GM10266 (cell line): ENCODE data around the gene HABP4.

Experiments
- DNase-seq: peaks from one replicate; pipeline ENCODE4 v3.0.0; 2012; ENCODE audit errors: extremely low spot score
- TF ChIP-seq, protein P1 (sequence below): IDR thresholded peaks from 2 replicates; pipeline ENCODE4 v1.5.1; 2012; ENCODE audit warnings: mild to moderate bottlenecking, low read depth; ENCODE audit not compliant: control insufficient read depth, insufficient read depth; ENCODE audit errors: missing control alignments

The HABP4 gene

DNA sequence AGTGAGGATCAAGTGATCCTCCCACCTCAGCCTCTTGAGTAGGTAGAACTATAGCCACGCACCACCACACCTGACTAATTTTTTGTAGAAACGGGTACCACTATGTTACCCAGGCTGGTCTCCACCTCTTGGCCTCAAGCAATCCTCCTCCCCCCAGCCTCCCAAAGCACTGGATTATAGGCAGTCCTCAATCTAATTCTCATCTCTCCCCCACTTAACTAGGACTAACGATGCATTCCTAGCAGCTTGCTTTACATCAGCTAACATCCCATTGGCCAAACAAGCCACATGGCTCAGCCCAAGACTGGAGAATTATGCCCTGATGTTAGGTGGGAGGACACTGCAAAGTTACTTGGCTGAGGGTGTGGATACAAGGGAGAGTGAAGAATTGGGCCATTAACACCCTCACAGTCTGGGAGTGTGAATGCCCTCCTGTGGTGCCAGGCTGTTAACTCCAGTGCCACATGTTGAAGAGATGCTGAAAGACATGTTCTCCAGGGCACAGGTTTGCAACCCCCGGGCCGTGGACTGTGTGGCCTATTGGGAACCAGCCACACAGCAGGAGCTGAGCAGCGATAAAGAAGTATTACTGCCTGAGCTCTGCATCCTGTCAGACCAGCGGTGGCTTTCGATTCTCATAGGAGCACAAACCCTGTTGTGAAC is 26.5 kb upstream of the HABP4 start:
- no peak for DNase-seq
- TF ChIP-seq, protein P1, sequence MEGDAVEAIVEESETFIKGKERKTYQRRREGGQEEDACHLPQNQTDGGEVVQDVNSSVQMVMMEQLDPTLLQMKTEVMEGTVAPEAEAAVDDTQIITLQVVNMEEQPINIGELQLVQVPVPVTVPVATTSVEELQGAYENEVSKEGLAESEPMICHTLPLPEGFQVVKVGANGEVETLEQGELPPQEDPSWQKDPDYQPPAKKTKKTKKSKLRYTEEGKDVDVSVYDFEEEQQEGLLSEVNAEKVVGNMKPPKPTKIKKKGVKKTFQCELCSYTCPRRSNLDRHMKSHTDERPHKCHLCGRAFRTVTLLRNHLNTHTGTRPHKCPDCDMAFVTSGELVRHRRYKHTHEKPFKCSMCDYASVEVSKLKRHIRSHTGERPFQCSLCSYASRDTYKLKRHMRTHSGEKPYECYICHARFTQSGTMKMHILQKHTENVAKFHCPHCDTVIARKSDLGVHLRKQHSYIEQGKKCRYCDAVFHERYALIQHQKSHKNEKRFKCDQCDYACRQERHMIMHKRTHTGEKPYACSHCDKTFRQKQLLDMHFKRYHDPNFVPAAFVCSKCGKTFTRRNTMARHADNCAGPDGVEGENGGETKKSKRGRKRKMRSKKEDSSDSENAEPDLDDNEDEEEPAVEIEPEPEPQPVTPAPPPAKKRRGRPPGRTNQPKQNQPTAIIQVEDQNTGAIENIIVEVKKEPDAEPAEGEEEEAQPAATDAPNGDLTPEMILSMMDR = no peak

DNA sequence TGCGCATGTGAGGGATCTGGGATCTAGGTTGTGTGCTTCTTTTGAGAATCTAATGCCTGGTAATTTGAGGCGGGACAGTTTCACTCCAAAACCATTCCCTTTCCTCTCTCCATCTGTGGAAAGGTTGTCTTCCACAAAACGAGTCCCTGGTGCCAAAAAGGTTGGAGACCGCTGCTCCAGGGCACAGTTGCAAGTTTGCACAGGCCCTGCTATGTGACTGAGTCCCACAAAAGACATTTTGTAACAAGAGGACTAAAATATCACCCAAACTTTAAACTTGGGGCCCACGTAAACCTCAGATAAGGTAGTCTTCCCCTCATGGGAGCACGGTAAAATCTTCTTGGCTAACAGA is 26.0 kb upstream of the HABP4 start:
- TF ChIP-seq, protein P1 = no peak
- no peak for DNase-seq

DNA sequence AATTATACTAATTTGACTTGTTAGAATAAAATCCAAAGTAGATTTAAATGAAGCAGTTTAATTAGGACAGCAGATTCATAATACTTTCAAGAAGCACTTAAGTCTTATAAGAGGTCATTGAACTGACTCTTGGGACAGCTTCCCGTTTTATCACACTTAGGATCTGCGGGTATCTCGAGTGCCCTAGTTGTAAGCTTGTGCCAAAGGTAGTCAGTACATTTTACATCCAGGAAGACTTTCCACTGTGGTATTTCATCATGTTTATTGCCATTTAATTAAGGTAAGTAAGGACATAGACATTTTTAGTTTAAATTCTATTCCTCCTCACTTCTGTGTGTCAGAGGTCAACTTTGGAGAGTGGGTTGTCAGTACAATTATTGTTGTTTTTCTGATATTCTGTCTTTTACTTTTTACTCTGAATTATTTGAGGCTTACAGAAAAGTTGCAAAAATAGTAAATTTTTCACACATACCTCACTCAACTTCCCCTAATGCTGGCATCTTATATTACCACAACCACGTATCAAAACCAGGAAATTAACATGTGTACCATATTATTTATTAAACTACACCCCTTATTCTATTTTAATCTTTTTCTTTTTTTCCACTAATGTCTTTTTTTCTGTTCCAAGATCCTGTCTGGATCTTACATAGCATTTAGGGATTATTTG is 24.3 kb upstream of the HABP4 start:
- no peak for DNase-seq
- TF ChIP-seq, protein P1 = no peak

DNA sequence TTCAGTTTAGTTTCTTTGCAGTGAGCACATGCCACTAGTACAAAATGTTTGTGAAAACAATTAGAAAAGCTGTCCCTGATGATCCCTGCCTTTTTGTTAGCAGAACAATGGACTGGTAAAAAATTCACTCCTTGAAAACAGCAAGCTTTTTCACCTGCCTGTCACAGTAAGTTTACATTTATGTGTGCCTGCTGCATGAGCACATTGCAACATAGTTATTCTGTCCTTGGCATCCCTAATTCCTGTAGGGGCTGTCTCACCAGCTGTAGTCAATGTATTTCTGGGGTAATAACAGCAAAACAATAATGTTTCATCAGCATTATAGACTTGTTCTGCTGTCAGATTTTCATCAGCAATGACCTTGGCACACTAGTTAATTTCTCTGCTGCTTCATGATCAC is 20.2 kb upstream of the HABP4 start:
- TF ChIP-seq, protein P1 = no peak

DNA sequence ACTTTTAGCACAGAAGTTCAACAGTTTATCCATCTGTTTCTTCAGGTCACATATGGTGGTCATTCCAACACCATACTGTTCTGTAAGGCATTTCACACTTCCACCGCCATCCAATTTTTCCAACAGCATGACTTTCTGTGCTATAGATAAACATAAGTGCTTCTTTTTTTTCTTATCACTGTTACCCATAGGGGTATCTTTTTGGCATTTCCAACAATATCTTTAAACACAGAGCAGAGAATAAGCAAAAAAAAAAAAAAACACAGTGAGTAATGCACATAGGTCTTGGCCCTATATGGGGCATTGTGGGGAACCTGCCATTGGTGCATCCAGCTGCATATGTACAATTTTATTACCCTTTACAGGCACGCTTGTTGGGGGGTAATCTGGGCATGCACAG is 19.6 kb upstream of the HABP4 start:
- TF ChIP-seq, protein P1 = no peak
- no peak for DNase-seq

More for the DNA sequence above, 20.2 kb upstream of the HABP4 start:
- DNase-seq = no peak

DNA sequence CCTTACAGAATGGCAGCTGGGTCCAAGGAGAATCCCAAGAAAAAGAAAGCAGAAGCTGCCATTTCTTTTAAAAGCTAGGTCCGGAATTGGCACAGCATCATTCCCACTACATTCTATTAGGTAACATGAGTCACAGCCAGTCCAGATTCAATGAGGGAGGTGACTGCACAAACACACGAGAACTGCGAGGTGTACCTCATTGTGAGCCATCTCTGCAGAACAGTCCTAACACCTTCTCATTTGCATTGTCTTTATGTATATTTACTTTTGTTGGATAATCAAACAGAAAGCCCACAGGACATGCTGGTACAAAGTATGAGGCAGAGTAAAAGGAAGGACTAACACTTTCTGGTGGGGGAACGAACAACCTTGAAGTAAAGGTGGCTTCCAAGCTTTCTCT is 14.6 kb upstream of the HABP4 start:
- TF ChIP-seq, protein P1 = no peak
- no peak for DNase-seq

DNA sequence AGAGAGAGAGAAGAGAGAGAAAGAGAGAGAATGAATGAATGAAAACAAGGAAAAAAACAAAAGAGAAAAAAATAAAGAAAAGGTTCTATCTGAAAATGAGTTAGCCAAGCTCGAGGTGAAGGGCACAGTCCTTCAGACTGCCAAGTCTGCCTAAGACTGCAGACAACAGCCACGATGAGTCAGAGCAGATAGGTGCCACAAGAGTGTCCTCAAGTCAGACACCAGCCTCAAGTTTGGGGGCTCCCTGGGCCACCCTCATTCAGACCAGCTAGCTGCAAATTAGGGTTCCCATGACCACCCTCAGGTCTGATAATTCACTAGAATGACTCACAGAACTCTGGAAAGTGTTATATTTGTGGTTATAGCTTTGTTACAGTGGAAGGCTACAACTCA is 13.9 kb upstream of the HABP4 start:
- no peak for DNase-seq
- TF ChIP-seq, protein P1 = no peak
